Activated naive CD8-positive, alpha-beta T cell treated with anti-CD3 and anti-CD28 coated beads for 36 hours (primary cell): Measurements from ENCODE around the gene ACSF3. TPM values are rescaled to one million over a fixed set of nuclear protein-coding genes. Genes with fewer than 3 reads are reported as not detected.

Experiments used
- DNase-seq: peaks from one replicate; pipeline ENCODE4 v3.0.0; 2021
- H3K27ac Mint-ChIP-seq: one replicate; pipeline ENCODE4 v1.8.0; 2022; ENCODE audit warnings: mild to moderate bottlenecking, moderate library complexity, mixed read lengths
- H3K27me3 Mint-ChIP-seq: one replicate; pipeline ENCODE4 v1.8.0; 2022; ENCODE audit warnings: mild to moderate bottlenecking, mixed read lengths
- H3K36me3 Mint-ChIP-seq: one replicate; pipeline ENCODE4 v1.8.0; 2021; ENCODE audit warnings: mild to moderate bottlenecking, mixed read lengths
- H3K4me1 Mint-ChIP-seq: one replicate; pipeline ENCODE4 v1.8.0; 2021; ENCODE audit warnings: mixed read lengths
- H3K4me3 Mint-ChIP-seq: one replicate; pipeline ENCODE4 v1.8.0; 2022; ENCODE audit warnings: mild to moderate bottlenecking, moderate library complexity, mixed read lengths
- H3K9me3 Mint-ChIP-seq: one replicate; pipeline ENCODE4 v1.8.0; 2022; ENCODE audit warnings: mixed read lengths
- total RNA-seq, 2 experiments: library from RNA; stranded (reverse); gene quantifications; one replicate each; pipeline ENCODE4 v1.2.3, GENCODE V29; 2021

ACSF3 gene
- total RNA-seq, 2 experiments from 2014 or later = 32.1 to 38.4 TPM

GRCh38 chr16:89140981-89141883, 47.6 kb downstream of the ACSF3 start:
- Mint-ChIP-seq H3K36me3 (peaks cover 2% of the 10 kb centered on the region), H3K9me3 (no peaks in the 10 kb centered on the region), H3K4me3 (no peak overlapping the region), H3K27me3 (no peaks in the 10 kb centered on the region), H3K4me1 (no peaks in the 10 kb centered on the region), H3K27ac (no peak overlapping the region)
- DNase-seq = no peak

GRCh38 chr16:89141884-89142267, 48.2 kb downstream of the ACSF3 start:
- H3K36me3 Mint-ChIP-seq = peaks cover 7% of the 10 kb centered on the region

GRCh38 chr16:89142474-89143195, 49.0 kb downstream of the ACSF3 start:
- DNase-seq = no peak
- H3K27me3 Mint-ChIP-seq = no peaks in the 10 kb centered on the region
- H3K36me3 Mint-ChIP-seq = peaks cover 11% of the 10 kb centered on the region
- no peak overlapping the region for H3K4me3 Mint-ChIP-seq
- H3K9me3 Mint-ChIP-seq = no peaks in the 10 kb centered on the region
- H3K27ac Mint-ChIP-seq = no peak overlapping the region
- no peaks in the 10 kb centered on the region for H3K4me1 Mint-ChIP-seq

More at GRCh38 chr16:89141884-89142267, 48.2 kb downstream of the ACSF3 start:
- Mint-ChIP-seq H3K9me3 (no peaks in the 10 kb centered on the region), H3K27me3 (no peaks in the 10 kb centered on the region), H3K4me3 (no peak overlapping the region), H3K27ac (no peak overlapping the region), H3K4me1 (no peaks in the 10 kb centered on the region)
- DNase-seq = no peak

- peaks cover 17% of the 10 kb centered on the region for H3K36me3 Mint-ChIP-seq
- no peaks in the 10 kb centered on the region for H3K4me1 Mint-ChIP-seq
- no peak for DNase-seq
- H3K4me3 Mint-ChIP-seq = no peak overlapping the region
- H3K27me3 Mint-ChIP-seq = no peaks in the 10 kb centered on the region
- H3K27ac Mint-ChIP-seq = no peak overlapping the region
- no peaks in the 10 kb centered on the region for H3K9me3 Mint-ChIP-seq
Observed at GRCh38 chr16:89143201-89143741, 49.6 kb downstream of the ACSF3 start.

- Mint-ChIP-seq H3K9me3 (no peaks in the 10 kb centered on the region), H3K27ac (no peak overlapping the region), H3K4me1 (no peaks in the 10 kb centered on the region), H3K4me3 (no peak overlapping the region), H3K27me3 (no peaks in the 10 kb centered on the region), H3K36me3 (peaks cover 24% of the 10 kb centered on the region)
- no peak for DNase-seq
Observed at GRCh38 chr16:89143911-89144675, 50.4 kb downstream of the ACSF3 start.

- no peak overlapping the region for H3K27ac Mint-ChIP-seq
- H3K4me3 Mint-ChIP-seq = no peak overlapping the region
- H3K4me1 Mint-ChIP-seq = no peaks in the 10 kb centered on the region
- DNase-seq = no peak
- H3K27me3 Mint-ChIP-seq = no peaks in the 10 kb centered on the region
- no peaks in the 10 kb centered on the region for H3K9me3 Mint-ChIP-seq
- peaks cover 29% of the 10 kb centered on the region for H3K36me3 Mint-ChIP-seq
Observed at GRCh38 chr16:89144681-89145080, 51.0 kb downstream of the ACSF3 start.

GRCh38 chr16:89145406-89146161, 51.9 kb downstream of the ACSF3 start:
- no peak overlapping the region for H3K27ac Mint-ChIP-seq
- peaks cover 29% of the 10 kb centered on the region for H3K36me3 Mint-ChIP-seq
- no peaks in the 10 kb centered on the region for H3K4me1 Mint-ChIP-seq
- H3K9me3 Mint-ChIP-seq = no peaks in the 10 kb centered on the region
- DNase-seq = no peak
- no peak overlapping the region for H3K4me3 Mint-ChIP-seq
- no peaks in the 10 kb centered on the region for H3K27me3 Mint-ChIP-seq

GRCh38 chr16:89146211-89147005, 52.8 kb downstream of the ACSF3 start:
- H3K9me3 Mint-ChIP-seq = no peaks in the 10 kb centered on the region
- H3K4me1 Mint-ChIP-seq = no peaks in the 10 kb centered on the region
- no peak for DNase-seq
- H3K27me3 Mint-ChIP-seq = no peaks in the 10 kb centered on the region
- no peak overlapping the region for H3K27ac Mint-ChIP-seq
- H3K4me3 Mint-ChIP-seq = no peak overlapping the region
- peaks cover 29% of the 10 kb centered on the region for H3K36me3 Mint-ChIP-seq

- H3K9me3 Mint-ChIP-seq = no peaks in the 10 kb centered on the region
- no peak for DNase-seq
- no peak overlapping the region for H3K4me3 Mint-ChIP-seq
- no peak overlapping the region for H3K27ac Mint-ChIP-seq
- no peaks in the 10 kb centered on the region for H3K4me1 Mint-ChIP-seq
- H3K27me3 Mint-ChIP-seq = no peaks in the 10 kb centered on the region
- peaks cover 33% of the 10 kb centered on the region for H3K36me3 Mint-ChIP-seq
Observed at GRCh38 chr16:89147085-89147817, 53.6 kb downstream of the ACSF3 start.

GRCh38 chr16:89149386-89149785, 55.7 kb downstream of the ACSF3 start:
- Mint-ChIP-seq H3K36me3 (peaks cover 33% of the 10 kb centered on the region), H3K4me1 (no peaks in the 10 kb centered on the region), H3K9me3 (no peaks in the 10 kb centered on the region), H3K27me3 (no peaks in the 10 kb centered on the region), H3K4me3 (no peak overlapping the region), H3K27ac (no peak overlapping the region)
- DNase-seq = no peak

- DNase-seq = no peak
Observed at GRCh38 chr16:89150090-89150835, 56.6 kb downstream of the ACSF3 start.

GRCh38 chr16:89150981-89151380, 57.3 kb downstream of the ACSF3 start:
- no peak for DNase-seq

More at GRCh38 chr16:89150090-89150835, 56.6 kb downstream of the ACSF3 start:
- Mint-ChIP-seq H3K27me3 (no peaks in the 10 kb centered on the region), H3K9me3 (no peaks in the 10 kb centered on the region), H3K4me3 (no peak overlapping the region), H3K4me1 (no peaks in the 10 kb centered on the region), H3K27ac (no peak overlapping the region), H3K36me3 (peaks cover 33% of the 10 kb centered on the region)

More at GRCh38 chr16:89150981-89151380, 57.3 kb downstream of the ACSF3 start:
- Mint-ChIP-seq H3K27ac (no peak overlapping the region), H3K4me1 (no peaks in the 10 kb centered on the region), H3K27me3 (no peaks in the 10 kb centered on the region), H3K36me3 (peaks cover 33% of the 10 kb centered on the region), H3K9me3 (no peaks in the 10 kb centered on the region), H3K4me3 (no peak overlapping the region)
